GM03348 (cell line): ENCODE data around the gene SLC5A1.
A peak's percentile ranks its signal among the peaks of the same experiment; 100 is the strongest.

Source experiments
- DNase-seq: peaks from one replicate; pipeline ENCODE4 v3.0.0; 2012; ENCODE audit warnings: low spot score

SLC5A1 gene

DNA sequence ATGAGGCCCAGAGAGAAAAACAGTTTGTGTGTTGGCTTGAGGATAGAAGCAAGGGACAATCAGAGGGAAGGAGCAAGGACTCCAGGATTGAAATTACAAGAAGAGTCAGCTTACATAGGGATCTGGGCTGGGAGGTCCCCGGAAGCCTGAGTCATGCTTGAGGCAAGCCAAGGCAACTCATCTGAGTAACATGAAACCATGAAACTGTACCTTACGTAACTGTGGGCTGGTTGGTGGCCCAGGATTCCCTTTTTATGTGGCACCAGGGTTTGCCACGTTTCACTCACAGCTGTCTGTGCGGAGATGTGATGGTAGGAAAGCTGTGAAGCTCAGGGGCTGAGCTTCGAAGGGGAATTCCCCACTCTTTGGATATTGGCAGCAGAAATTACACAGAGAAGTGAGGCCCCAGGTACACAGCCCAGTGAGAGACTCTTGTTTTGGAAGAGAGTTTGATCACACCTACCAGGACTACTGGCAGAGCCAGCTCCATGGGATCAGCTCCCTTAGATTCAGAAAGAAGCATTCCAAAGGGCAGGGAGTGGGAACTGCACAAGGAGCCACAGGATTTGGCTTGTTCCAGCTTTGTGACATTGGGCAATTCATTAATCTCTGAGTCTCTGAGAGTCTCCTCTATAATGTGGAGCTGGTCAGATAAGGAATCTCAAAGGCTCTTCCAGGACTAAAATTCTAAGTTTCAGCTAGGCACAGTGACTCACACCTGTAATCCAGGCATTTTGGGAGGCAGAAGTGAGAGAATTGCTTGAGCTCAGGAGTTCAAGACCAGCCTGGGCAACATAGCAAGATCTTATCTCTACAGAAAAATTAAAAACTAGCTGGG lies 7.8 kb downstream of the SLC5A1 start:
- DNase-seq, result peak; percentile 85

DNA sequence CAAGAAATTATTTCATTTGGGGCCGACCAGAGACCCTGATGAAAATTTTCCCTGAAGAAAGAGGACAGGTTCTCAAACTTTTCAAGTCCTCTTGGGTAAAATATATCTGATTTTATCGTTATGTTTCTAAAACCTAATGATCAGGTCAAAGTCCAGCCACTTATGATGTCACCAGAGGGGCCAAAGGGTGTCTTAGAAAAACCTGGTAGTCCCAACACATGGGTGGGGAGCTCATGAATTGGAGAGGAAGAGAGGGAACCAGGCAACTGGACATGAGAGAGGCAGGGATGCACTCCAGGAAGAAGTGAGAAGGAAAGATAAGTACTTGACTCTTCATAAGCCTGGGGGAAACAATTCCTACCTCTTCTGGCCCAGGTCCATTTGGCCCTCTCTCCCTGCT lies 9.2 kb downstream of the SLC5A1 start:
- no peak for DNase-seq

DNA sequence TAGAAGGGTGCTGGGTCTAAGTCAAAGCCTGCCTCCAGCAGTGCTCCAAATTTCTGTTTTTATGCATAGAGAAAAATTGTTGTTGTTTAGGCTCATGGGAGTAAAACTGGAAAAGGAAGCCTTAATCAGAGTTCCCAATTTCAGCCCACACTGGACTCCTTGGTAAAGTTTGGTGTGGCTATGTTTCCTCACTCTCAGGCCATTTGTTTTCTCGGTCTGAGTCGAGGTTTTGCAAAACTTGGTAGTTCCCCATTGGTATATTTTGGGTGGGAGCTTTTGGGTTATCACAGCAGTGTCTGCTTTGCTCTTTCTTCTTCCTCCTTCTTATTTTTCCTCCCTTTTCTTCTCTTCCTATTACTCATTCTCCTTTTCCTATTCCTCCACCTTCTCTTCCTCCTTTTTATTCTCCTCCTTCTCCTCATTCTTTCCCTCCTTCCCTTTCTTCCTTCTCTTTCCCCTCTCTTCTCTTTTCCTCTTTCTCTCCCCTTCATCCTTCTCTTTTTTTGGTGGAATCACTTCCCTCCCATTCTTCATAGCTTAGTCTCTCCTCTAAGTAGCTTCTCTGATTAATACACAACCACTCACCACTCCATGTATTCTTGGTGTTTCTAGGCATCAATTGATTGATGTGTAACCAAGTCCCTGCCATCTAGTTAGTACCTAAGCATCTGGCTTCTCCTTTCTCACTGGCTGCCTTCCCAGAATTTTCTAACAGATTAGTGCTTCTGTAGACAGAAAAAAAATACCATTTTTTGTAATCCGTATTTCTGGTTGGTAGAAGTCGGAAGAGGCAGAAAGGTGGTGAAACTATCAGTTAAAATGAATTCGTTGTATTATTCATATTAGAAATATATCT lies 10.1 kb downstream of the SLC5A1 start:
- DNase-seq, result no peak

DNA sequence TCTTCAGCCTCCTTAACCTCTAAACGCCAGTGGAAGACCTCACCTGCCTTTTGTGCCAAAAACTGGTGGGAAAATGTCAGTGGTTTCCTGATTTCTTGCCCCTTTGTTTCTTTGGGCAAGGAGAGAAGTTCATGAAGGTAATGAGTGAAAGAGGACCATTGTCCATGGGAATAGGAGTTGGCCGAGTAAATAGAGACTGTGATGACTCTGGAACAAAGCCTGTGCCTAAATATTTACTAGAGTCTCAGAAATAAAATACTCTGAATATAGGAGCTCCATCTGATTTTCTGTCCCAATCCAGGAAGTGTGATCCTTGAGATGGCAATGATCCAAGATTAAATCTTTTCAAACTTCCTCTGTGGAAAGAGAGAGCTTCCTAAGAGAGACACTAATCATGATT lies 12.0 kb downstream of the SLC5A1 start:
- DNase-seq, result no peak

DNA sequence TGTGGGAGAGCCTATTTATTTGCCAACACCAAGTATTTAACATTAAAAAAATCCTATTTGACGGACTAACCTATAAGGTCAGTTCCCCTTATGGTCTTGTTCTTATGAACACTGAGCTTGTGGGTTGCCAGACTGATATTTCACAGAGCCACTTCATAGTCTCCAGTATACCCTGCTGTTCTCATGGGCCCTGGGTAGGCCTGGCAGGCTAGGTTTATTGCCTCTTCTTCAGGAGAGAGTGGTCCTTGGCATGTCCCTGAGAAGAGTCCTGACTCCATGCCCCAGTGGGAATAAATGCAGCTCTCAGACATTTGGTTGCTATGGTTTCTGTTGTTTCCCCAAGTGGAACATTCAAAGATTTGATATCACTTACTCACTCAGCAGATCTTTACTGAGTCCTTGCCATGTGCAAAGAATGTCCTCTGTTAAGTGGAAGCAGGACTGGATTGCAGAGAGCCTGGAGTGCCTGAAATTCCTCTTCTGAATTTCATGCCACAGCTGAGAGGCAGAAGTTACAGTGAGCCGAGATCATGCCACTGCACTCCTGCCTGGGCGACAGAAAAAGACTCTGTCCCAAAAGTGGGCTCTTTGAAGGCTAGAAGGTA lies 15.7 kb downstream of the SLC5A1 start:
- DNase-seq, result no peak

DNA sequence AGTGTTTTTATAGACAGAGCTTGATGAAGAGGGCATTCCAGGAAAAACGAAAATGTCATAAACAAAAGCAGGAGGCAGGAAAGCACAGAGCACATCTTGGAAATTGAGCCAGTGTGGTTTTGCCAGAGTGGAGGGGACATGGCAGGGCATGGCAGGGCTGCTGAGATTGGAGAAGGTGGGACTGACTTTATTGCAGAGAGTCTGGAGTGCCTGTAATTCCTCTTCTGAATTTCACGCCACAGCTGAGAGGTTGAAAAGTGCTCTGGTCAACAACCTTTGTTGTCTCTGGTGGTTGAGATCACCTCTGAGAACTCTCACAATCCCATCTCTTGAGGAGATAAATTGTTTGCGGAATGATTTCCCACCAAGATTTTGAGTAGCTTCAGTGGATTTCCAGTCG lies 16.4 kb downstream of the SLC5A1 start:
- DNase-seq, result no peak

DNA sequence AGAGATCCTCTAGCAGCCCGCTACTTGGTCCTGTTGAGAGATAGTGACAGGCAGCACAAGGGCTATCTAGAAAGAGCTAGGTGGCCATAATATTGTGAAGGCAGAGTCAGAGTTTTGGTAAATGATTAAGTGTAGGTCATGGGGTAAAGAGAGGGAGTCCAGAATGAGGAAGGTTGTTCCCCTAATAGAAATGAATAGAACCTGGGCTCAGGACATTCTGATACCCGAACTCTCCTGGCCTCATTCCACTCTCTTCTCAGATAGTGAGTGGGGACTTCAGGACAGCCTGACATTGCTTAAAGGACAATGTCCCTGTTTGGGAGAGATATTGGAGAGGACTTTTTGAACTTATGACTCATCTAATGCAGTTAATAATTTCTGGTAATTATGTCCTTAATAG lies 20.6 kb downstream of the SLC5A1 start:
- DNase-seq, result no peak

DNA sequence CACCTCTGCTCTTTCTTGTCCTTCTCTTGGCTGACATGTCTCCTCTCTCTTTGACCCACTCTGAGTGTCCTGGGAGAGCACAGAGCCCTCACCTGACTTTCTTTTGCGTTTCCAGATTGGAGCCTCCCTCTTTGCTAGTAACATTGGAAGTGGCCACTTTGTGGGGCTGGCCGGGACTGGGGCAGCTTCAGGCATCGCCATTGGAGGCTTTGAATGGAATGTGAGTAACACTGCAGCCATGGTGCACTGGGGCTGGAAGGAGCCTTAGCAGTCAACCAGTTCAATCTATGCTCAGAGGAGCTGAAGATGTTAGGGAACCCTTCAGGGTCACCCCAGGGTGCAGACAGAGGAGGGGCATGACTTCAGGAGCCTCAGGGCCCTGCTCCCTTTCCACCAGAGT lies 23.8 kb downstream of the SLC5A1 start:
- DNase-seq, result no peak

DNA sequence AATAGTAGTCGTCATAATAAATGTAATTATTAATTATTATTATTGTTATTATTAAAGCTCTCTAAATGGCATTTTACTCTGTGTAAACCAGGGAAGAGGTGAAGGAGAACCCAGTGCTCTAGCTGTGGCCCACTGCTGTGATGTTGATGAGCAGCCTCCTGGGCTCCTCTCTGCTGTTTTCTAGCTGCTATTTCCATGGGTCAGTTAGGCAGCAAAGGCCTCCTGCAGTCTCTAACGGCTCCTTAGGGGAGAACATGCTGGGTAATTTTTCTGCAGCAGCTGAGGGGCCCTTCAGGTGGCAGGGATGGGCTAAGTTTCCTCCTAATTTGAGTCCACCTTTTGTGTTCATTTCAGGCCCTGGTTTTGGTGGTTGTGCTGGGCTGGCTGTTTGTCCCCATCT lies 24.6 kb downstream of the SLC5A1 start:
- no peak for DNase-seq

DNA sequence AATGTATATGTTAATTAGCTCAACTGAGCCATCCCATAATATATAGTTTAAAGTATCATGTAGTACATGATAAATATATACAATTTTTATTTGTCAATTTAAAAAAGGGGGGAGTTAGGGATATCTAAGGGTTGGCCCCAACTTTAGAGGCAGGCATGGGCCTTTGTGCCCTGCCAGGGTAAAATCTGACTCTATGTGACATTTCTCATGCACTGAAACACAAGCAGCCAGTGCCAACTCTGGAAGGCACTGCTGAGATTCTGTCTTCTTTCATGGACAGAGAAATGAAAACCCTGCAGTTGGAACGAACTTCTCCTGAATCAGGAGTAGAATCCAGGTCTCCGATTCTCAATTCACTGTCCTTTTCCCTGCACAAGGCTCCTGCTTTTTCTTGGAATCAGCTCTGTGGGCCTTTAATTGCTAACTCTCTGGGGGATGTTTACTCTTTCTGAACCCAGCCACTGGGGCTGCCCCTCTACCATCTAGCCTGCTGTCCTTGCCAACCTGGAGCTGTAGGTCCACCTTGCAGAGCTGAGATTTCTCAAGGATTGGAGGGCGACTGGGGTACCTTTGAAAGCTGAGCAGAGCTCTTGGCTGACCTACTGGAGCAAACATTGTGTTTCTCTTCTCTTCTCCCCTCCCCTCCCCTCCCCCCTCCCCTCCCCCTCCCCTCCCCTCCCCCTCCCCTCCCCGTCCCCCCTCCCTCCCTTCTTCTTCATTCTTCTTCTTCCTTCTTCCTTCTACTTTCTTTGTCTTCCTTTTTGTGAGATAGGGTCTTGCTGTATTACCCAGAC lies 26.7 kb downstream of the SLC5A1 start:
- no peak for DNase-seq

DNA sequence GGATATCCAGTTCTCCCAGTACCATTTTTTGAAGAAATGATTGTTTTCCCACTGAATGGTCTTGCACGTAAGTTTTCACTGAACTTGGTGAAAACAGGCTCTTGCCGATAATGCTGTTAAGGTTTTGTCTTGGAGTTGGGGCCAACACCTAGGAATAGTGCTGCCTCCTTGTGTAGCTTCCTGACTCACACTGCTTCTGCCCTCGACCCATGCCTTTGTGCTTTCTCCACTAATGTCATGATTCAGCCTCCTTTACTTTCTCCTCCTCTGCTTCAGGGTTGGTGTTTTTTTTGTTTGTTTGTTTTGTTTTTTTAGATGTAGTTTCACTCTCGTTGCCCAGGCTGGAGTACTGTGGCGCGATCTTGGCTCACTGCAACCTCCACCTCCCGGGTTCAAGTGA lies 30.2 kb downstream of the SLC5A1 start:
- no peak for DNase-seq

DNA sequence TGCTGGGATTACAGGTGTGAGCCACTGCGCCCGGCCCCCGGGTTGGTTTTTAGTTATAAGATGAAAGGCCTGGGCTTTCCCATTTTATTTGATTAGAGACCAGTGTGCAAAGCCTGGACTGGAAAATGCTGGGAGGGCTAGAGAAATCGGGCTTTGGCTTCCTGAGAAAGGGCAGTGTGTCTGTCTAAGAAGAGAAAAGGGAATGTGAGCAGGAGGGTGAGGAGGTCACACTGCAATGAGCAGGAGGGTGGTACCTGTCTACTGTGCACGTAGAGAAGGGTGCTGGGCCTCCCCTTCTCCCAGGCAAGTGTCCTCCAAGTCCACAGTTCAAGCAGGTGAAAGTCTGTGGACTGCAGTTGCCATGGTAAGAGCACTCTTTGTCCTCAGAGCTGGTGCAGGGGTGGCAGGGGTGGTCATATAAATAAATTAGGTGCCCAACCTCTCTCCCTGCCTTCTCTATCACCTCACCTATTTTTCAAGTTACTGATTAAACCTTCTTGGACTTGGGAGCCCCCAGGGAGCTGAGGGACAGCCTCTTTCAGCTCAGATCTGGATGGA lies 30.8 kb downstream of the SLC5A1 start:
- no peak for DNase-seq

DNA sequence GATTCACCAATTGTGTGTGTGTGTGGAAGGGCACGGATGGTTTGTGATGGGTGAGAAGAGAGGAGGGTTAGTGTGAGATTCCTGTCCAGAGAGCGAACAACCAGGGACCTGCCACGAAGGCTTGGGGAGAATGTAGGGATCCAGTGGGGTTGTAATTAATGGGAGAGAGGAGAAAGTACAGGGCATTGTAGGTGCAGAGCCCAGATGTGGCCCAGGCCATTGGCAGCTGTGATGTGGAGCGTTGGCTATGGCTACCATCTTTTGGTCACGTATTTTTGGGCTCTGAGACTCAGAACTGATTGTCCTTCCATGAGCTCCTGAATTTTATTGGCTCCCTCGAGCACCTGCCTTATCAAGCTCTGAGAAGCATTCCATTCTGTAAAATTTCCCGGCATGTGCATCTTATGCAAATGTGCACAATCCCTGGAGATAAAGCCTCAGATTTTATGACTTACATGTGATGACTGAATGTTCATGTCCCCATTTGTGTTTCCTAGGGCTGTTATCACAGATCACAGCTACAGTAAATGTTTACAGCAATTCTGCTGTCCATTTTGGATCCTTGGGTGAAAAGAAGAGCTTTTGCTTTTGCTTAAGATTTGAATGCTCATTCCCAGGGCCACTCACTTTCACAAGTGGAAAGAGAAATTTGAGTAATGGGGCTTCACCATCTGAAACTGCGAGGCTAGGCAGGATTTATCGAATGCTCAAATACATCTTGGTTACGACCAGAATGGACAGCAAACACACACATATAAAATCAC lies 33.1 kb downstream of the SLC5A1 start:
- no peak for DNase-seq

DNA sequence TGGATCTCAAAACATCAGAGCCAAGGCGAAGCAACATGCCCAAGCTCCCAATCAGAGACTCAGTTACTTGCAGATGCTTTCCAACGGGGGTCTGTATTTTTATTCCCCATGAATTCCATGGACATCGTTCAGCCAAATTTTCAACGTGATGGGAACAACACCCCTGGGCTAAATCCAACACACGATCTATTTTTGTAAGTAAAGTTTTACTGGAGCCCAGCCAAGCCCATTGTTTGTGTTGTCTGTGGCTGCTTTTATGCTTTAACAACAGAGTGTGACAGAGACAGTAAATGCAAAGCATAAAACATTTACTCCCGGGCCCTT lies 33.7 kb downstream of the SLC5A1 start:
- no peak for DNase-seq

DNA sequence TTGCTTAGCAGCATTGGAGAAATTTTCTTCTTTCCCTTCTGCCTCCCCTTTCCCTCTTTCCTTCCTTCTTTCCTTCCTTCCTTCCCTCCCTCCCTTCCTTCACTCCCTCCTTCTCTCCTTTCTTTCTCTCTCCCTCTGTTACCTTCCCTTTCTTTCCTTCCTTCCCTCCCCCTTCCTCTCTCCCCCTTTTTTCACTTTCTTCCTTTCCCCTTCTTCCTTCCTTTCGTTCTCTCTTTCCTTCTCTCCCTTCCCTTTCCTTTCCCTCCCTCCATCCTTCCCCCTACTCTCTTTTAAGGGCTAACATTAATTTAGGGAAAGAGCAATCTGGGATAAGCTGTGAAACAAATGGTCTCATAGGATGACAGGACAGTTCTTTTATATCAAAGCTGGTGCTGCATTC lies 34.1 kb downstream of the SLC5A1 start:
- DNase-seq, result no peak

DNA sequence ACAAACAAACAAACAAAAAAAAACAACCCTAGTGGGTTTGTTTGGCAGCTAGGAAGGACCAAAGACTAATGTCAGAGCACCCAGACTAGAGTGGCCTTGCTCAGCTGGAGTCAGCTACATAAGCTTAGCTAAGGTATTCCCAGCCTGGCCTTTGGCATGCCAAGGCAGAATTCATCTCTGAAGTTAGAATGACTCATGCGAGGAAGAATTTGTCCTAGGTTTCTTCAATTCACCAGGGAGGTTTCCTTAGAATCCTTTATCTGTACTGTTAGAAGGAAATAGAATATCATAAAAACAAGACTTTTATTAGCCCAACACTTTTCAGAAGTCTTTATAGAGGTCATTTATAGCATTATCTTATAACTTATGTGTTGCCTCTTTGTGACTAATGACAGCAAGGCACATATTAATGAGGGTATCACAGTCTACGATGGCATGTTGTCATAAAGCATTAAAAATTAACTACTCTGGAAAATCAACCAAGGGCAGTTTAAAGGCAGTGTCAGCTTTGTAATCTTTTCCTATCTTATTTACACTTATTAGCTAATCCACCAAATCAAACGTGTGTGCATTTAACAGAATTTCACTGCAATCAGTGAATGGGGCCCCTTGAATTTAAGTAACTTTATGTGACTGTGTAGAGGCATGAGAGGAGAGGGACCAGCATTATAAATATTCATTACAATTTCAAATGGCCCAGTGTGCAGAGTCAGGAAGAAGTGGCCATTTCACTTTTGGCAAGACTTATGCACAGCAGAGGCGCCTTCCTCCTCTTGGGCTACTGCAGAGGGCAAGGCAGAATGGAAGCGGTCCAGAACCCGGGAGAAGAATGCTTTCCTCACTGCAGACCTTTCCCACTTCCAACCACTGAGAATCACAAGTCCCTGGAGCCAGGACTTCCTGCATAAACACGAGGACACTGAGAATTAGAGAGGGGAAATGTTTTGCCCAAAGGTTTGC lies 36.3 kb downstream of the SLC5A1 start:
- DNase-seq, result peak; percentile 77

DNA sequence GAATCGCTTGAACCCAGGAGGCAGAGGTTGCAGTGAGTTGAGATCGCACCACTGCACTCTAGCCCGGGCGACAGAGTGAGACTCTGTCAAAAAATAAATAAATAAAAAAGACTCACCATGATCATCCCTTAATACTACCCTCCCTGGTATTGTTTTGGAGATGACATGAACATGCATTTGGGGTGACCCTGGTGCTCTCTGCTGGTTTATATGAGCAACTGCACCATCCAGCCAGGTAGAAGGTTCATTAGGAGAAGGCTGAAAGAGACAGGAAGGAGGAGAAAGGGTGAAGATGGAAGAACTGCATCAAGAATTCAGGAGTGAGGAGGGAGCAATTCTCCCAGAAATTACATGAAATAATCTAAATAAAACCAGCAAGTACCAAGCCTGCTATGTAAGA lies 37.8 kb downstream of the SLC5A1 start:
- DNase-seq, result peak; percentile 68

DNA sequence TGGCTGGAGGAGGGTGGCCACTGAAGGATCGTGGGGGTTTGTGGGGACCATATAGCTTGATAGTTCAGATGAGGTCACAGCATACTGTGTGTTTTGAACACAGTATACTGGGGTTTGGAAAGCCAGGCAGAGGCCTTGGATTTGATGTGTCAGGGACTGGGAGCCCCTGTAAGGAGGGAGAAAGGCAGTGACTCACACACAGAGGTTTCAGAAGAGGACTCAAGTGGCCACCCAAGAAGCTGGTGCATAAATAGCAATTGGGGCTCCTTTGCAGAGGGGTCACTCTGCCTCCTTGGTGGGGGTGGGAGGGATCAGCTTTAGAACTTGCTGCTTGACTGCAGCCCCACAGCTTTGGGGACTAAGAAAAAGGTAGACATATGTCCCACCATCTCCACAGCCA lies 39.3 kb downstream of the SLC5A1 start:
- DNase-seq, result no peak

DNA sequence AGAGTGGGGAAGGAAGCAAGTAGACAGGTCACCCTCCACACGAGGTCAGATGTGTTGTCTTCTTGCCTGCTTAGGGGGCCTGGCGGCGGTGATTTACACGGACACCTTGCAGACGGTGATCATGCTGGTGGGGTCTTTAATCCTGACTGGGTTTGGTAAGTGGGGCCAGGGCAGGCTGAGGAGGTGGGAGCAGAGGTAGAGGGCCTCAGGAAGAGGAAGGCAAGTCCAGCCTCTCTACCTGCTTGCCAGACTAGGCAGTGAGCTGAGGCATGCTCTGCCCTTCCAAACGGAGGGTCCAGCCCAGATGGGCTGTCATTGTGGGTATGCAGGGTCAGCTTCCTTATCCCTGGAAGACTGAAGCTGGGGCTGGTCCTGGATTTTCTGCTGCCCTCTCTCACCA lies 39.9 kb downstream of the SLC5A1 start:
- DNase-seq, result no peak

DNA sequence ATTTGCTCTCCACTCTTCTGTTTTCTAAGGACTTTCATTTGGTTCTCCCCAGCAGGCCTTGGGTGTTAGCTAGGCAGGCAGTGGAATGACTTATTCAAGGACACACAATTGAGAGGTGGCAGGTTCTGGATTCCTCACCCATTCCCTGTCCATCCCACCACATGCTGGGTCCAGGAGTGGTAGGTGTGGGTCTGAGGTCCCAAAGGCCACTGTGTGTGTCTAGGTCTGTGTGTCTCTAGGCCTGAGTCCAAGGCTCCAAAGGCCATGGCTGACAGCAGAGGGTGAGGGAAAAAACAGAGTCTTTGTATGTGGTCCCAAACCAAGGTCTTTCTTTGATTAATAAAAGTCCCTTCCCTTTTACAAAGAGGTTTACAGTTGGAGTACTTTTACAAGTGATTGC lies 40.8 kb downstream of the SLC5A1 start:
- DNase-seq, result no peak
